HG02938 (cell line): Measurements from ENCODE around the gene ZNF740.

Experiments used
- ATAC-seq: cut with Tn5 transposase; IDR thresholded peaks from one replicate; pipeline ENCODE4 v1.9.1; 2021; ENCODE audit warnings: mild to moderate bottlenecking, moderate library complexity; ENCODE audit not compliant: unreplicated experiment

The ZNF740 gene

GRCh38 chr12:53212931-53213330 is 32.4 kb downstream of the ZNF740 start:
- no peak for ATAC-seq

GRCh38 chr12:53213348-53213747 is 32.8 kb downstream of the ZNF740 start:
- ATAC-seq = no peak

DNA sequence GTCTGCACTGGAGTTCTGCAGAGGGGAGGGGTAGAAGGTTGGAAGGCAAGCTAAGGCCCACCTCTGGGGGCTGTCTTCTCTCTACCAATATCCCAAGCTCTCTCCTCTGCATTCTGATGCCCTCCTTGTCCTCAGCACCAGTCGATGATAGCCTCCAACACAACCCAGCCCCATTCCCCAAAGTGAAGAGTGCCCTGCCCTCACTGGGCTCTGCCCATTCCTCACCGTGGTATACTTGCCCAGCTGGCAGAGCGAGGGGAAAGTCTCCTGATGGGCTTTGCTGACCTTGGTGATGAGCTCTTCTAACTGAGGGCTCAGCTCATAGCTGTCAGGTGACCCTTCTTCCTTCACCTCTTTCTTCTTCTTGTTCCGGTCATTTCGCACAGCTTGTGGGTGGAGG is 33.7 kb downstream of the ZNF740 start:
- no peak for ATAC-seq

GRCh38 chr12:53214687-53215455 is 34.3 kb downstream of the ZNF740 start:
- no peak for ATAC-seq

DNA sequence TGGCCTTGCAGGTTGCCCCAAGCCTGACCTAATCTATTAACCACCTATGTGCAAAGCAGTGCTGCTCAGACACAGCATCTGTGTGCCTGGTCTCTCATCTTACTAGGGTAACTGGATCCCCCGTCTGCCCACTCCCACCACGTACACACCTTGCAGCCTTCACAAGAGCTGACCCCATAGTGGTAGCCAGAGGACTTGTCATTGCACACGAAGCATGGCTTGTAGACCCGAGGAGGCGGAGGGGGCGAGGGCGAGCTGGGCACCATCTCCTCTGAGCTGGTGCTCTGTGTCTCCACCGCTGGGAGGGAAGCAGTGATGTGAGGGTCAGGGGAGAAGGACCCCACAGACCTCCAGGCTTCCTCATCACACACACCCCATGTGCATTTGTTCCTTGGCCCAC is 35.0 kb downstream of the ZNF740 start:
- ATAC-seq = no peak

DNA sequence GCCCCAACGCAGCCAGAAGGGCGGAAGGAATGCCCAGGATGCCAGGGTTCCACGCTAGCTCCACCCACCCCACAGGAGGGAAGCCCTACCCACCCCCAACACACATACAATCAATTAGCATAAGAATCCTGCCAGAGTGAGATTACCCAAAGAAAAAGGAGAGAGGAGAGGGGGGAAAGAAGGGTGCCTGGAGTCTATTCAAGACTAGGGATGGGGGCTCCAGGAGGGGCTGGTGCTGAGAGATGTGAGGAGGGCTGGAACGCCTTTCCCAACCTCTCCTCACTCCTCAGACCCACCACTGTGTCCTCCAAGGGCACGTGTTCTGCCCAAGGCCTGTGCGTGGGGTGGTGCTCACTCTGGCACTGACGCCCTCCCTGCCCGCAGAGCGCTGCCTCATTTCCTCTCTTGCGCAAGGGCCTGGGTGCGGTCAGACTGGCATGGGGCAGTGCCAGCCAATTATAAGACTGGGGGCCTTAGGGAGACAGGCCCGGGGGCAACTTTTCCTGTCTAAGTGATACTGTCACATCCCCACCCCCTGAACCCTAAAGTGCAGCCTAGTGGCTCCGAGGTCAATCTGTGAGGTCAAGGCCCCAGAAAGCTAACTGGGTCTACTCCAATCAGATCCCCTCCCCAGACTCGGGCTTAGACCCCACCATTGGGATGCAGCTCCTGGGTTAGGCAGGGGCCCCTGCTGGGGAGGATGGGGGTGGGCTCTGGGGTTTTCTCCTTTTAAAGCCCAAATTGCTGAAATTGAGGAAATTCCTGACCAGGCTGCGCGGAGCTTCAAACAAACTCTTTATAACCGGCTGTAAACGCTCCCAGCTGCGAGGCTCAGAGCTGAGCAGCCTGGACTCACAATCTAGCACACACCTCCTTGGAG is 36.8 kb downstream of the ZNF740 start:
- ATAC-seq = no peak

DNA sequence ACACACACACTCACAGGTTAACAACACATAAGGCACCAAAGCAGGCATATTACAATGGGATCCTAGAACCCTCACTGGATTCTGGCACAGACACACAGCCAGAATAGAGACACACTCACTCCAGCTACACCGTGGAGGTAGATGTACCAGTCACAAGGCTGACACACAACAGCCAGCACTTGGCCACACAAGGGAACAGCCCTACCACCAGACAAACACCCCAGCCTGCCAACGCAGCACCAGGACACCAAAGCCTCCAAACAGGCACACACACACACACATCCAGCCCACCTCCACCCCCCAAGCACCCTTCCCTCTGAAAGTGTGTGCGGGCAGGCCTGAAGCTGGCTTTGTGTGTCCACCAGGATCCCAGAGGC is 37.4 kb downstream of the ZNF740 start:
- ATAC-seq = no peak

DNA sequence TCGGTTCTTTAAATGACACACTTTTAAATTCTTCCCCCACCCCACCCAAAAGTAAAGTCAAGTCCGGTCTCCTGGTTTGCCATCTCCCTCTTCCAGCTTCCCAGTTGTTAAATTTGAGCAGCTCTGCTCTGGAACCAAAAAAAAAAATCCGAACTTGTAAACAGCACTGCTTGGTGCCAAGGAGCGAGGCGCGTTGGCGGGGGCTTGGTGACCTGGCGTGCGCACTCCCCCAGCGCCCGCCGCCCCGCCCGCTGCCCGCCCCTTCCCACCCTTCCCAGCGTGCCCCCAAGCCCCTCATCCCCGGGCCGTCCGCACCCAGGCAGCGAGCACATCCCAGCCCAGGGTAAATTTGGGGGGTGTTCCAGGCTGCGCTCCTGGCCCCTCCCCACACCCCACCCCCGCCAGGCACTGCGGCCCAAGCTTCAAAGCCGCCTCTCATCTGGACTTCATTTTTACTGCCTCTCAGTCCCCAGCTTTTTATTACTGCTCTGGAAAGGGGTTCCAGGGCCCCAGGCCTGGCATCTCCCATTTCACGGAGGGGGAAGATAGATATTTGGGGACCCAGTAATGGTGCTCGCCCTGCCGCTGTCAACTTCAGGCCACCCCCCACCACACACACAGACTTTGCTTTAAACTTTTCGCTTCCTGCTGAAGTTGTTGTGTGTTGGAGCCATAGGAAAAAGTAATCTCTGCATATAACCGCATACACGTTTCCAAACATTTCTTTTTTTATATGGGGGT is 38.2 kb downstream of the ZNF740 start:
- no peak for ATAC-seq

DNA sequence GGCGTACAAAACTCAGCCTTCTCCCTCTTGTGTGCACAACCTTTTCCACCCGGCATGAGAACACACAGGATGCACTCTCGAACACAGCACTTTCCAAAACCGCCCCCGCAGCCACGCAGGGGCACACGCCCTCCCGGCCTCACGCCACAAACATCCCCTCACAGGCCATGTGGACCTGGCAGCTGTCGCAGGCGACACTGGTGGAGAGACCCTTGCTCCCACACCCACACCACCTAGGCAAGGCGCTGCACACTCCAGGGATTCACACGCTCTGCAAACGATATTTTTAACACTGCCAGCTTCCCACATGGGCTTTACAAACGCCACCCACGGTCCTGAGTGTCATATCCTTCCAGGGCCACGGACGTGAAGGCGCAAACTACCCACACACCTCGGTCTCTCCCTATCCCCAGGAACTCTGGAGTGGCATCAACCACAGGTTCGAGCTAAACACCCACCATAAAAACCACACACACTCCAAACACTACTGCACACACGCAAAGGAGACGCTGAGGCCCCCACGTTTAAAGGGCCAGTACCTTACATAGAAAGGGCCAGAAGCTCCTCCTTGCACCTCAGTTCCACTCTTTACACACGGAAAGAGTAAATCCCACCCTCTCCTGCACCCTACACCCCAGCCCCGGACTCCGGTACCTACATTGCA is 38.9 kb downstream of the ZNF740 start:
- no peak for ATAC-seq

- ATAC-seq = peak; percentile 33
Measured at GRCh38 chr12:53219956-53220693, 39.6 kb downstream of the ZNF740 start.

GRCh38 chr12:53220694-53221202 is 40.2 kb downstream of the ZNF740 start:
- peak; percentile 50 for ATAC-seq

GRCh38 chr12:53221203-53222080 is 40.9 kb downstream of the ZNF740 start:
- ATAC-seq = peak; percentile 23

DNA sequence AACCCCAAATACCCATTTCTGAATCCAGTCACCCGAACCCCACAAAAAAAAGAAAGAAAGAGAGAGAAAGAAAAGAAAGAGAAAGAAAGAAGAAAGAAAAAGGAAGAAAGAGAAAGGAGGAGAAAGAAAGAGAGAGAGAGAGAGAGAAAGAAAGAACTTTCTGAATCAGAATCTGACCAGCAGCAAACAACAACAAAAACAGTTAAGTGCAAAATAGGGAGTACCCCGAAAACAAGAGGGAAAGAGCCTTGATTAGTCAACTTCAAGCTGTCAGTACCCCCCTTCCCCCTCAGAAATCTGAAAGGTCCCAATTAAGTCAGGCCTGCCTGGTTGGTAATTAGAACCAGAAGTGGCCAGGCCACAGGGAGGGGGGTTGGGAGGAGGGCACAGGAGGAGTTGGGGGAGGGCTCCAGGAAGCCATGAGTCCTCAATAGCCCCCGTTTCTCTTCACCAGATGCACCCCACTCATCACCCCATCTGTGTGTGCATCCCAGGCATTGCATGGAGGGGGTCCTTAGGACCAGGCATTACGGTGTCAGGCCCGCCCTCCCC is 41.7 kb downstream of the ZNF740 start:
- no peak for ATAC-seq

- no peak for ATAC-seq
Measured at GRCh38 chr12:53222806-53223261, 42.3 kb downstream of the ZNF740 start.

DNA sequence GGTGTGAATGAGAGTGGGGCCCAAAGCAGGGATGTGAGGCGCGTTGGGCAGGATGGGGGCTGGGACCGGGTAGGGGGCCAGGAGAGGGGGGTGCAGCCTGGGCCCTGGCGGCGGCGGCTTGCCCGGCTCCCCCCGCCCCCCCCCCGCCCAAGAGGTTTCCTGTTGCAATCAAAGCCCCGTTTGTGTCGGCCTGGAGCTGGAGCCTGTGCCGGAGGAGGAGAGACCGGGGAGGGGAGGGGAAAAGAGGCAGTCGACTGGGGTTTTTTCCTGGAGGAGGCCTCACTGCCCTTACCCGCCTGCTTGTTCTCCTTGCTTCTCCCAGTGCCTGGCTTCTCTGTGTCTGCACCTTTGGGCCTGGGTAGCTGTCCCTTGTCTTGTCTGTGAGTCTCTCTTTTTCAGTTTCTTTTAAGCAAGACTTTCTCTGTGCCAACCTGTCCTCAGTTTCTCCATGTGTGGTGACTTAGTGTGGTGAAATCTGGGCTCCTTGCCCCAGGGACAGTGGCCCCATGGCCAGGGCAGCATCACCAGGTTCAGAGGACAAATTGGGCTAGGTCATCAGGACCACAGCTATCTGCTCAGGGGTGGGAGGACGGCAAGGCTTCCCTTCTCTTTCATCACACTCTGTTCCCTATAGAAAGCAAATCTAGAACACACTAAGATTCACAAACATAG is 43.0 kb downstream of the ZNF740 start:
- ATAC-seq = no peak

DNA sequence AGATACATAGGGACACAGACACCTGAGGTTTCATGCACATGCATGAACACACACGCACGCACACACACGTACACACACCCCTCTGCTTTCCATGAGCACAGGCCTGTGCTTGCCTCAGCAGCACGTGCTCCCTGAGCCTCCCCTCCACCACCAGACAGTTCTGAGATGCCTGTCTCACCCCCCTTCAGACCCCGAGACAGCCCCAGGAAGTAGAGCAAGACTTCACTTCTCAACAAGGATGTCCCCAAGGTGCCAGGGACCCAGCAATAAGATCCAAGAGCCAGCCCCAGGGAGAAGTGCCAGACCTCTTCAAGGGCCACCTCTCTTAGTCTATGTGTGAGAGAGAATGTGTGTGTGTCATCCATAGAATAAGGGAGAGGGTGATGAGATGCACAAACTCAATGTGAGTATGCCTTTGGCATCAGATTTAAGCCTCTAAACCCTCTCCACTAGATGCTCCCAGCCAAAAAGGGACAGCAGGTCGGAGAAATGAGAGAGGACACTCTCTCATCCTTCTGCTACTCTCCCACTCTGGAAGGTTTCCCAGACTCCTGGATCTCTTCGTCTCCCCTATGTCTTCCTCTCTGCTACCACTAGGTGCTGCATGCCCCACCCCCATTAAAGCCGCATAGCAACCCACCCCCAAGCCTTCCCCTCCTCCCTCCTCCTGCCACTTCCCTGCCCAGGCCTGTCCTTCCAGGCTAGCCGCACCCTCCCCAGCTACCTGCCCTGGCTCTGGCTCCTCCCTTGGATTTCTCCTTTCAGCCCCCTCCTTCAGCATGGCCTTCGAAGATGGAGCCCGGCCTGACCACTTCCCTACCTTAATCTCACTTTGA is 43.8 kb downstream of the ZNF740 start:
- no peak for ATAC-seq
